SK-N-MC (cell line): ENCODE data around the gene ZNF697.

Experiments
- DNase-seq: peaks from one replicate; pipeline ENCODE4 v3.0.0-alpha.2; 2011; ENCODE audit warnings: low read depth, low spot score
- H3K27ac ChIP-seq: fragments of 200-600 bp; sonication (generic); 2 replicates; pipeline ENCODE4 v1.5.1; 2016; ENCODE audit warnings: mixed run types
- H3K36me3 ChIP-seq: fragments of 200-600 bp; sonication (generic); 2 replicates; pipeline ENCODE4 v1.6.1; 2017; ENCODE audit warnings: antibody characterized with exemption, low read length, mixed read lengths; ENCODE audit not compliant: insufficient read depth
- H3K4me3 ChIP-seq: fragments of 200-600 bp; sonication (generic); 2 replicates; pipeline ENCODE4 v1.5.1; 2016
- H3K9ac ChIP-seq: fragments of 200-600 bp; sonication (generic); 2 replicates; pipeline ENCODE4 v1.8.0; 2017; ENCODE audit warnings: mixed run types, mixed read lengths; ENCODE audit not compliant: insufficient read length
- H3K9me3 ChIP-seq: fragments of 200-600 bp; sonication (generic); 2 replicates; pipeline ENCODE4 v1.6.1; 2017; ENCODE audit warnings: low read depth, mild to moderate bottlenecking, antibody characterized with exemption, low read length, moderate library complexity, mixed read lengths
- EZH2 ChIP-seq: fragments of 200-600 bp; sonication (generic); IDR thresholded peaks from one replicate; pipeline ENCODE4 v1.6.1; 2017; ENCODE audit warnings: antibody characterized with exemption
- FOXP2 ChIP-seq: optimal IDR thresholded peaks from 2 replicates; pipeline ENCODE3; 2011; ENCODE audit warnings: mild to moderate bottlenecking, moderate library complexity; ENCODE audit not compliant: insufficient read depth; ENCODE audit errors: extremely low read length, control extremely low read depth
- POLR2AphosphoS5 ChIP-seq: IDR thresholded peaks from 2 replicates; pipeline ENCODE4 v1.6.1; 2012; ENCODE audit warnings: mild to moderate bottlenecking, low read depth, low read length, borderline replicate concordance

Gene ZNF697

GRCh38 chr1:119673171-119673940, 25.3 kb upstream of the ZNF697 start:
- no peak for TF ChIP-seq POLR2AphosphoS5
- no peak for TF ChIP-seq EZH2
- no peak for TF ChIP-seq FOXP2
- H3K9ac ChIP-seq: no peak overlapping the region
- no peak for DNase-seq
- H3K36me3 ChIP-seq: no peaks in the 10 kb centered on the region
- no peak overlapping the region for H3K4me3 ChIP-seq
- H3K27ac ChIP-seq: no peak overlapping the region
- no peaks in the 10 kb centered on the region for H3K9me3 ChIP-seq

- no peak overlapping the region for H3K9ac ChIP-seq
- H3K9me3 ChIP-seq: no peaks in the 10 kb centered on the region
- no peak for TF ChIP-seq POLR2AphosphoS5
- TF ChIP-seq FOXP2: no peak
- TF ChIP-seq EZH2: no peak
Measured at GRCh38 chr1:119670898-119671297, 22.8 kb upstream of the ZNF697 start.

GRCh38 chr1:119667173-119667572, 19.1 kb upstream of the ZNF697 start:
- no peak overlapping the region for H3K9ac ChIP-seq
- DNase-seq: no peak
- TF ChIP-seq FOXP2: no peak
- no peak for TF ChIP-seq POLR2AphosphoS5
- no peak for TF ChIP-seq EZH2
- no peak overlapping the region for H3K4me3 ChIP-seq
- H3K27ac ChIP-seq: no peak overlapping the region
- H3K9me3 ChIP-seq: no peaks in the 10 kb centered on the region
- no peaks in the 10 kb centered on the region for H3K36me3 ChIP-seq

More at GRCh38 chr1:119670898-119671297, 22.8 kb upstream of the ZNF697 start:
- no peak for DNase-seq
- Histone ChIP-seq H3K4me3 (no peak overlapping the region), H3K36me3 (no peaks in the 10 kb centered on the region), H3K27ac (no peak overlapping the region)

- no peak for DNase-seq
- Histone ChIP-seq H3K9ac (no peak overlapping the region), H3K36me3 (no peaks in the 10 kb centered on the region), H3K4me3 (no peak overlapping the region), H3K9me3 (no peaks in the 10 kb centered on the region), H3K27ac (no peak overlapping the region)
- TF ChIP-seq EZH2 (no peak), POLR2AphosphoS5 (no peak), FOXP2 (no peak)
Measured at GRCh38 chr1:119664067-119664466, 16.0 kb upstream of the ZNF697 start.

GRCh38 chr1:119662034-119662437, 14.0 kb upstream of the ZNF697 start:
- no peaks in the 10 kb centered on the region for H3K36me3 ChIP-seq
- TF ChIP-seq EZH2 (no peak), FOXP2 (no peak), POLR2AphosphoS5 (no peak)
- H3K9me3 ChIP-seq: no peaks in the 10 kb centered on the region
- DNase-seq: no peak
- H3K4me3 ChIP-seq: no peak overlapping the region
- H3K27ac ChIP-seq: no peak overlapping the region
- no peak overlapping the region for H3K9ac ChIP-seq

GRCh38 chr1:119660253-119661083, 12.4 kb upstream of the ZNF697 start:
- Histone ChIP-seq H3K27ac (no peak overlapping the region), H3K9me3 (no peaks in the 10 kb centered on the region), H3K36me3 (no peaks in the 10 kb centered on the region), H3K4me3 (no peak overlapping the region), H3K9ac (no peak overlapping the region)
- DNase-seq: no peak
- TF ChIP-seq POLR2AphosphoS5: no peak
- no peak for TF ChIP-seq FOXP2
- TF ChIP-seq EZH2: no peak

- TF ChIP-seq FOXP2 (no peak), POLR2AphosphoS5 (no peak), EZH2 (no peak)
- DNase-seq: no peak
- Histone ChIP-seq H3K9me3 (no peaks in the 10 kb centered on the region), H3K9ac (no peak overlapping the region), H3K27ac (no peak overlapping the region), H3K36me3 (no peaks in the 10 kb centered on the region), H3K4me3 (no peak overlapping the region)
Measured at GRCh38 chr1:119659628-119660027, 11.6 kb upstream of the ZNF697 start.

- Histone ChIP-seq H3K27ac (no peak overlapping the region), H3K9ac (no peak overlapping the region), H3K36me3 (no peaks in the 10 kb centered on the region), H3K9me3 (no peaks in the 10 kb centered on the region), H3K4me3 (no peak overlapping the region)
- TF ChIP-seq FOXP2: no peak
- TF ChIP-seq POLR2AphosphoS5: no peak
- TF ChIP-seq EZH2: no peak
- DNase-seq: no peak
Measured at GRCh38 chr1:119656410-119656955, 8.4 kb upstream of the ZNF697 start.

GRCh38 chr1:119655154-119655553, 7.1 kb upstream of the ZNF697 start:
- DNase-seq: no peak
- Histone ChIP-seq H3K9me3 (no peaks in the 10 kb centered on the region), H3K4me3 (no peak overlapping the region), H3K9ac (no peak overlapping the region), H3K36me3 (no peaks in the 10 kb centered on the region), H3K27ac (no peak overlapping the region)
- TF ChIP-seq FOXP2 (no peak), EZH2 (no peak), POLR2AphosphoS5 (no peak)
